Stimulated activated CD4-positive, alpha-beta T cell treated with anti-CD3 and anti-CD28 coated beads, TNF-alpha, amount 100 ng/mL, for 1 hour (primary cell): ENCODE data around the gene PACSIN1.

ENCODE experiments used
- DNase-seq, 3 donors: peaks; one replicate each; pipeline ENCODE4 v3.0.0-alpha.2; 2020; ENCODE audit warnings: low read depth in 3 of 3, low spot score in 1 of 3

The PACSIN1 gene

DNA sequence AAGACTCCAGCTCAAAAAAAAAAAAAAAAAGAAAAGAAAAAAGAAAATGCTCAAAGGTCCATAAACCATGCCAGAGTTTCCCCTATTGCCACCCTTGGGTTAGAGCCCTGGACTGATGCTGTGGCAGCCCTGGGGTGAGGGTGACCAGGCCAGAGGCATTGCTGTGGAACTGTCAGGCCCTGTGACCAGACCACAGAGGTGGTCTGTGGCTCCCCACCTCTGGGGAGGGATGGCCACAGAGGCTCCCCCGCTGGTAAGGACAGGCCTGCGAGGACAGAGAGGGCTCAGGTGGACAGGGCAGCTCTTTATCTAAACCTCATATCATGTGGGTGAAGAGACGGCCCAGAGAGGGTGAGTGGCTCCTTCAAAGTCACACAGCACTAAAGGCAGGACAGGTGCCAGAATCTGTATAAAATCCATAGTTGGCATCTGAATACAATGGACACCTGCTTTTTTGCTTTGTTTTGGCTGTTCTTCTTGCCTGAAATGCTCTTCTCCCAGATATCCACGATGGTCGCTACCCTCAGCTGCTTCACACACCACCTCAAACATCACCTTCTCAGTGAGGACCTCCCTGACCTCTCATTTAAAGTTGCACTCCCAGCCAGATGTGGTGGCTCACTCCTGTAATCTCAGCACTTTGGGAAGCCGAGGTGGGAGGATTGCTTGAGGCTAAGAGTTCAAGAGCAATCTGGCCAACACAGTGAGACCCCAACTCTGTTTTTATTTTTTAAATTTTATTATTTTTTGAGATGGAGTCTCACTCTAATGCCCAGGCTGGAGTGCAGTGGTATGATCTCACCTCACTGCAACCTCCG is 112.8 kb downstream of the PACSIN1 start:
- DNase-seq: no peak

DNA sequence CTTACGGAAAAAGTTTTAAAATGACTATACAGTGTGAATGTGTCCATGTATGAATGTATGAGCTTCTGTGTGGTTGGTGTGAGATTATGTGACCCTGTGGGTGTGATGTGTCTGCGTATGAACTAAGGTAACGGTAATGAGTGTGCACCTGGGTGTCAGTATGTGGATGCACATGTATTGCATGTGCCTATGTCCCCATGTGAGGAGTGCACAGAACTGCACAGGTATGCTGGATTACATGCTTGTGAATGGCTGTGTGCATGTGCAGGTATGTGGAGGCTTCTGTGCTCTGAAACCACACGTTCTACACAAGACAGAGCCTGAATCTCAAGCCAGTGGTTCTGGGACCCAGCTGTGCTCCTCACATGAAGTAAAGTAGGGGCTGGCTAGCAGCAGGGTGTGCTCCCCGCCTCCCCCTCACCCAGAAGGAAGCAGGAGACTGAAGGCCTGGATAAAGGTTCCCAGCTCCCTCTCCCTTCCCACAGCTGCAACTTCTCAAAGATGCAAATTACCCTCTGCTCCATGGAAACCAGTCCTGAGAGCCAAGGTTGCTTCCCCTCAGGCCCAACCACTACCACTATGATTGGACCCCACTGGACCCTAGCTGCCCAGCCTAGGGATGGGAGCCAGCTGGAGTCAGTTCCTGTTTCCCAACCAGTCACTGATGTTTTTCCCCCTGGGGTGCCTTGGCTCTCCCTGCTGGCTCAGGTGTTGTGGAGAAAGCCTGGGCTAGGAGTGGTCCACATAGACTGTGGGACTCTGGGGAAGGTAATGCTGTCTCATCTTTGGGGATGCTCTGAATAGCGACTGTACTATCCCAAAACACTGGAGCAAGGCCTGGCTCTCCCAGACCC is 115.1 kb downstream of the PACSIN1 start:
- no peak for DNase-seq

DNA sequence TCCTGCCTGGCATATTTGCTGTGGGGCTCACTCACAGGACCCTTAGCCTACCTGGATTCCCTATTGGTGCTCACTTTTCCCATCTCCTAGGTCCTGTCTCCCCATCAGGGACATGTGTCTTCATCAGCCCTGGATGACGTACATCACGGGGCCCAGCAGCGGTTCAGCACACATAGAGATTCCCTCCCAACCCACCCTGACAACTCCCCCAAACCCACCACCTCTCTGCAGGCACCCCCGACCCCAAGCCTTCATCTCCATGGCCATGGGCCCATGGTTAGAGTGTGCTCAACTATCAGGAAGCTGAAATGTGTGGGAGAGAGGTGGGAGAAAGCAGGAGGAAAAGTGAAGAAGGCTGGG is 115.7 kb downstream of the PACSIN1 start:
- DNase-seq: no peak

DNA sequence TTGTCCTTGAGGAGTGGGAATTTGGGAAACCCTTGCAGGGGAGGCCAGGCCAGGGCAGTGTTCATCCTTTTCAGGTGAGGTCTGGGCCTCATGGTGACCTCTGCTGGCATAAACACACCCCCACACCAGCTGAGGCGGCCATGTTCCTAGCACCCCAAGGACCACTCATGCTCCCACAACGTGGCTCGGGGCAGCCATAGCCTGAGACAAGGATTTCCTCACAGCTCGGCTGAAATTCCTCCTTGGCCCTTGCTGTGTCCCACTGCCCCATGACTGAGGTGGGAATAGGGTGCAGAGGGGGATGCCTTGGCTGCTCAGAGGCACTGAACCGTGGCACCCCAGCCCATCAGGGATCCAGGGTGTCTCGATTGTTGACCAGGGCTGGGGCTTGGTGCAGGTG is 117.6 kb downstream of the PACSIN1 start:
- DNase-seq: no peak

DNA sequence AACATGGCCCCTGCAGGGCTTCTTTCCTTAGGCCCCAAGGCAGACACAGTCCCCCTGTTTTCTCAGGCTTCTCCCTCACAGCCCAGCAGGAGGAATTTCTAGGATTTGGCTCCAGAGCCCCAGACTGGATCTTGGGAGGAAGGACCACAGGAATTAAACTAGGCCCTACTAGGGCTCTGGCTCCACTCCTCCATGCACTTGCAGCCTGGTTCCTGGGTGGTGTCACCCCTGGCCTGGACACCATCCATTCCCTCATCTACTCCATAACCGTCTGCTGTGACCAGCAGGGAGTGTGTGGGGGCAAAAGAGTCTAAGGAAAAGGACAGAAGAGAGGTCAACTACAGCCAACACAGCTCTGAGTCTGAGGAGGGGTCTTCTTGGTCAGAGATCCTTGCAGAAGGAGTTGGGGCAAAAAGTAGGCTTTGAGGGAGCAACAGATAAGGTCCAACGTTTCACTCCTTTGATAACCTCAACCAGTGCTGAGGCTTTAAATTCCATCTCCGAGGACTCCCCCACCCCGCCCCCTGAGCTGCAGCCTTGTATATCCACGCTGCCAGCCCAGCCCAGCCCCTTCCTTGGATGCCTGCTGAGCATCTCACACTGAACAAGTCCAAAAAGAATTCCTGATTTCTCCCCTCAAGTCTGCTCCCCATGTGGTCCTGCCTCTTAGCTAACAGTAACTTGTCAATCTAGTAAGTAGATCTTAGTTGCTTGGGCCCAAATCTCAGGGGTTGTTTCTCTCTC is 118.2 kb downstream of the PACSIN1 start:
- no peak for DNase-seq

DNA sequence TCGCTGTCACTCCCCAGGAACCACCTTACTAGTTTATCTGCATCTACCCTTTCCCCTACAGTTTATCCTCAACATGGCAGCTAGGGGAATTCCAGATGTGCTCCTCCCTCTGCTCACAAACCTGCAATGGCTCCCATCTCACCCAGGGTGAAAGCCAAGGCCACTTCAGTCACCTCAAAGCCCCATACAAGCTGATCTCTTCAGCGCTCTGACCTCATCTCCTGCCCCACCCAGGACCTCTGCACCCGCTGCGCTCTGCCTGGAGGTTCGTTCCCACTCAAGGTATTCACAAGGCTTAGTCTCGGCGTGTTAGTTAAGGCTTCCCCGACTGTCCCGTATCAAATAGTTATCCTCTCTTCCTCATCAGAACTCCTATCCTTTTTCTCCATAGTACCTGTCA is 118.8 kb downstream of the PACSIN1 start:
- no peak for DNase-seq
